Astrocyte (in vitro differentiated cells and primary cell): ENCODE results near the gene SRI.

Experiments
- EZH2 ChIP-seq: IDR thresholded peaks from 2 replicates; pipeline ENCODE4 v1.6.1; 2012; ENCODE audit warnings: mild to moderate bottlenecking, low read length, inconsistent platforms; ENCODE audit not compliant: insufficient read depth
- TF ChIP-seq, protein P1 (sequence below): IDR thresholded peaks from 2 replicates; pipeline ENCODE4 v1.5.1; 2011; ENCODE audit warnings: low read depth, mild to moderate bottlenecking, inconsistent platforms, low read length, moderate library complexity; ENCODE audit not compliant: insufficient read depth

DNA sequence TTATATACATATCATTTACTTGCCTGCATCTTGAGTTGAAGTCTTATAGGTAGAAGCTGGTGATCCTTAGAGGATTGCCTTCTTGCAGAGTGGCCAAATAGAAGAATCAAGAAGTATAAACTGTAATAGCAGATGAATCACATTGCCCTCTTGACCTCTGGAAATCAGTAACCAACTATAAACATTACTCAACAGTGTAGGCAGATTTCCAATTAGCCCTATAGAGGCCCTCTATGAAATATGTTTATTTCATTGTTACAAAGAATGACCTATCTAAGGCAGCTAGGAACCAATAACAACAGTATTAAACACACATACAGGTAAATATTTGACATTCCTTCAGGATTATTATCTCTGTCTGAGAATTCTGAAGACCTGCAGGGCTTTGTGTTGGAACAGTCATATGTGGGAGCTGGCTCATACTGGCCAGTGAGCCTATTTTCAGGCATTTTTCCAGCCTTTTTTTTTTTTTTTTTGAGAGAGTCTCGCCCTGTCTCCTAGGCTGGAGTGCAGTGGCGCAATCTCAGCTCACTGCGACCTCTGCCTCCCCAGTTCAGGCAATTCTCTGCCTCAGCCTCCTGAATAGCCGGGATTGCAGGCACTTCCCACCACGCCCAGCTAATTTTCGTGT is 7.2 kb upstream of the SRI start:
- TF ChIP-seq, protein P1, sequence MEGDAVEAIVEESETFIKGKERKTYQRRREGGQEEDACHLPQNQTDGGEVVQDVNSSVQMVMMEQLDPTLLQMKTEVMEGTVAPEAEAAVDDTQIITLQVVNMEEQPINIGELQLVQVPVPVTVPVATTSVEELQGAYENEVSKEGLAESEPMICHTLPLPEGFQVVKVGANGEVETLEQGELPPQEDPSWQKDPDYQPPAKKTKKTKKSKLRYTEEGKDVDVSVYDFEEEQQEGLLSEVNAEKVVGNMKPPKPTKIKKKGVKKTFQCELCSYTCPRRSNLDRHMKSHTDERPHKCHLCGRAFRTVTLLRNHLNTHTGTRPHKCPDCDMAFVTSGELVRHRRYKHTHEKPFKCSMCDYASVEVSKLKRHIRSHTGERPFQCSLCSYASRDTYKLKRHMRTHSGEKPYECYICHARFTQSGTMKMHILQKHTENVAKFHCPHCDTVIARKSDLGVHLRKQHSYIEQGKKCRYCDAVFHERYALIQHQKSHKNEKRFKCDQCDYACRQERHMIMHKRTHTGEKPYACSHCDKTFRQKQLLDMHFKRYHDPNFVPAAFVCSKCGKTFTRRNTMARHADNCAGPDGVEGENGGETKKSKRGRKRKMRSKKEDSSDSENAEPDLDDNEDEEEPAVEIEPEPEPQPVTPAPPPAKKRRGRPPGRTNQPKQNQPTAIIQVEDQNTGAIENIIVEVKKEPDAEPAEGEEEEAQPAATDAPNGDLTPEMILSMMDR = no peak
- TF ChIP-seq EZH2 = no peak
